HepG2 (cell line): ENCODE results near the gene TSPAN15.

ENCODE experiments used
- CBX2 ChIP-seq, 2 experiments: fragments of 200-600 bp in 1 of 2; sonication (generic); formaldehyde crosslinking in 1 of 2; IDR thresholded peaks; 2 replicates each; pipeline versions ENCODE4 v1.7.0 to v1.8.1; 2018 to 2022; ENCODE audit warnings: low read depth in 2 of 2, low read length in 1 of 2, mild to moderate bottlenecking in 1 of 2, missing genetic modification reagents in 1 of 2
- CBX5 ChIP-seq: sonication (generic); formaldehyde crosslinking; IDR thresholded peaks from 2 replicates; pipeline ENCODE4 v1.4.0; 2020; ENCODE audit warnings: missing genetic modification reagents, borderline replicate concordance
- CHD2 ChIP-seq: IDR thresholded peaks from 2 replicates; pipeline ENCODE4 v1.6.1; 2011; ENCODE audit warnings: low read depth, low read length, improper control_type of control experiment
- CTCF ChIP-seq: sonication (generic); formaldehyde crosslinking; IDR thresholded peaks from 2 replicates; pipeline ENCODE4 v1.5.0; 2020; ENCODE audit warnings: mild to moderate bottlenecking, missing genetic modification reagents, moderate library complexity
- SIN3A ChIP-seq: IDR thresholded peaks from 2 replicates; pipeline ENCODE4 v1.6.1; 2011; ENCODE audit warnings: low read depth, mild to moderate bottlenecking, control low read depth, low read length, borderline replicate concordance
- ZNF564 ChIP-seq: sonication (generic); formaldehyde crosslinking; IDR thresholded peaks from 2 replicates; pipeline ENCODE4 v1.8.1; 2023; ENCODE audit warnings: mild to moderate bottlenecking, missing genetic modification reagents
- ZNF841 ChIP-seq: sonication (generic); formaldehyde crosslinking; IDR thresholded peaks from 2 replicates; pipeline ENCODE4 v1.8.1; 2023; ENCODE audit warnings: missing genetic modification reagents, borderline replicate concordance

DNA sequence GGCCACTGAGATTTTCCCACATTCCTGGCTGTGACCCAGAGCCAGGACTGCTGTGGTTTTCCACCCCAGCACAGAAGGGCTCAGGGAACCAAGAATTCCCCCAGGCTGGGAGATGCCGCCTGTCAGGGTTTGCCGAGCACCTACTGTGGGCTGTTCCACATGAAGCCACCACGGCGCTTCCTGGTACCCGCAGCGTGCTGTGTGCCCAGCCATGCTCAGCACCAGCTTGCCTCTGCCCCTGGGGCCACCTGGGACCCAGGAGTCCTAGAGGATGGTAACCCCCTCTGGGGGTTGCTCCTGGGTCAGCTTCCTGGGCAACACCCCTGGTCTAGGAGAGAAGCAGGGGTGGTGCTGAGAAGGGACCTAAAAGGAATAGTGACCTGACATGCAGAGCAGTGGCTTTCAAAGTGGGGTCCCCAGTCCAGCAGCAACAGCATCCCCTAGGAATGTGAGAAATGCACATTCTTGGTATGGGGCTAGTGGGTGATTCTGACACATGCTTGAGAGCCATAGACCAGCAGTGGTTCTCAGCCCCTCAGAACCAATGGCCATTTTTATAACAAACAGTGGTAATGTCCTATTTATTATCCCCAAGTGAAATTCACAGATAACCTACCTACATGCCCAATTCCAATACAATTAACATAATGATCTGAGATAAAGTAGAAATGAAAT, 53.4 kb downstream of the TSPAN15 start:
- no peak for TF ChIP-seq CHD2
- TF ChIP-seq CTCF (CRISPR knock-in tag): no peak
- no peak for TF ChIP-seq ZNF841 (CRISPR knock-in tag)
- no peak for TF ChIP-seq SIN3A
- TF ChIP-seq CBX5 (CRISPR knock-in tag): no peak
- no peak for TF ChIP-seq ZNF564 (CRISPR knock-in tag)
- TF ChIP-seq CBX2 (IDR thresholded peaks at IDR 0.05; ENCODE audit: low read depth, low read length): no peak
- no peak for TF ChIP-seq CBX2 (CRISPR knock-in tag; IDR thresholded peaks at IDR 0.05; ENCODE audit: low read depth)
